Endothelial cell of umbilical vein (primary cell): ENCODE results near the gene LAMA4. TPM values are rescaled to one million over a fixed set of nuclear protein-coding genes. Genes with fewer than 3 reads are reported as not detected.

Experiments
- BruUV-seq: library from RNA; stranded (reverse); fragments of 400-500 nt; replicated peaks from 2 replicates; lab custom pipeline; 2021; lab: Mats Ljungman, UMichigan
- CTCF ChIA-PET: fragments of 300-600, 350-600 bp; sonication (Branson Sonifier 250); formaldehyde crosslinking; loops from one replicate; lab custom pipeline; 2021; ENCODE audit warnings: antibody characterized with exemption, inconsistent platforms; lab: Charles Lee
- POLR2A ChIA-PET: fragments of 300-600, 350-600 bp; sonication (Branson Sonifier 250); formaldehyde crosslinking; loops from one replicate; lab custom pipeline; 2021; ENCODE audit warnings: antibody characterized with exemption, inconsistent platforms; lab: Charles Lee
- DNase-seq: peaks from one replicate; pipeline ENCODE4 v3.0.0-alpha.2; 2011; ENCODE audit warnings: low read depth, low spot score
- FAIRE-seq: peaks from 2 replicates; lab custom pipeline; 2011; peaks lifted over from hg19 to GRCh38; lab: Jason Lieb, UNC
- H2AFZ ChIP-seq: 2 replicates; pipeline ENCODE4 v1.6.0; 2012; ENCODE audit warnings: low read depth, low read length, control low read depth, inconsistent platforms
- H3K27ac ChIP-seq: 2 replicates; pipeline ENCODE4 v1.5.1; 2011; ENCODE audit warnings: low read depth, mild to moderate bottlenecking, control low read depth, low read length, moderate library complexity; ENCODE audit not compliant: insufficient read depth
- H3K27me3 ChIP-seq, 2 experiments: 2 replicates each; pipeline versions ENCODE4 v1.6.0 to v1.6.1; 2011; ENCODE audit warnings: low read length in 2 of 2, mixed read lengths in 1 of 2; ENCODE audit not compliant: control insufficient read depth in 2 of 2, insufficient read depth in 2 of 2
- H3K36me3 ChIP-seq, 2 experiments: 2 replicates in 1 of 2; 3 replicates in 1 of 2; pipeline ENCODE4 v1.5.1; 2011; ENCODE audit warnings: low read length in 2 of 2, mild to moderate bottlenecking in 1 of 2, moderate library complexity in 1 of 2; ENCODE audit not compliant: control insufficient read depth in 2 of 2, insufficient read depth in 2 of 2; ENCODE audit errors: extremely low read depth in 1 of 2
- H3K4me1 ChIP-seq: 3 replicates; pipeline ENCODE4 v1.5.1; 2011; ENCODE audit warnings: mild to moderate bottlenecking, low read length; ENCODE audit not compliant: control insufficient read depth, insufficient read depth; ENCODE audit errors: extremely low read depth
- H3K4me2 ChIP-seq: 2 replicates; pipeline ENCODE4 v1.6.1; 2011; ENCODE audit warnings: low read length, control low read depth, mixed read lengths; ENCODE audit not compliant: insufficient read depth
- H3K4me3 ChIP-seq, 3 experiments: fragments of 200-600 bp in 1 of 3; sonication (generic), shearing (Covaris generic) in 1 of 3; replicated peaks in 1 of 3; 2 replicates each; pipeline ENCODE4 v1.5.1; 2011 to 2016; ENCODE audit warnings: control low read depth in 3 of 3, low read length in 3 of 3, mild to moderate bottlenecking in 2 of 3, inconsistent platforms in 1 of 3, low read depth in 1 of 3, moderate library complexity in 1 of 3; ENCODE audit not compliant: insufficient read depth in 1 of 3
- H3K79me2 ChIP-seq: 2 replicates; pipeline ENCODE4 v1.6.0; 2012; ENCODE audit warnings: low read length, inconsistent platforms; ENCODE audit not compliant: control insufficient read depth, insufficient read depth
- H3K9ac ChIP-seq: replicated peaks from 2 replicates; pipeline ENCODE3; 2011; ENCODE audit warnings: low read length, control low read depth; ENCODE audit not compliant: insufficient read depth; ENCODE audit errors: extremely low read depth
- H3K9me1 ChIP-seq: replicated peaks from 3 replicates; pipeline ENCODE4 v1.6.0; 2011; ENCODE audit warnings: mild to moderate bottlenecking, low read length; ENCODE audit not compliant: control insufficient read depth, insufficient read depth; ENCODE audit errors: extremely low read depth
- H3K9me3 ChIP-seq: replicated peaks from 2 replicates; pipeline ENCODE4 v1.5.1; 2012; ENCODE audit warnings: low read length, inconsistent platforms; ENCODE audit not compliant: control insufficient read depth, insufficient read depth
- H4K20me1 ChIP-seq: replicated peaks from 2 replicates; pipeline ENCODE3; 2011; ENCODE audit warnings: mild to moderate bottlenecking, low read length; ENCODE audit not compliant: control insufficient read depth, insufficient read depth; ENCODE audit errors: extremely low read depth
- FOS ChIP-seq: IDR thresholded peaks from 2 replicates; pipeline ENCODE4 v1.6.1; 2011; ENCODE audit warnings: mild to moderate bottlenecking, low read length, moderate library complexity, borderline replicate concordance; ENCODE audit not compliant: insufficient read depth
- GATA2 ChIP-seq: IDR thresholded peaks from 2 replicates; pipeline ENCODE4 v1.7.0; 2011; ENCODE audit warnings: low read depth, mild to moderate bottlenecking, moderate library complexity, mixed read lengths, low read length; ENCODE audit not compliant: insufficient read length, insufficient read depth
- JUN ChIP-seq: IDR thresholded peaks from 2 replicates; pipeline ENCODE4 v1.6.1; 2011; ENCODE audit warnings: borderline replicate concordance, low read depth; ENCODE audit not compliant: insufficient read length, insufficient read depth
- MYC ChIP-seq: IDR thresholded peaks from one replicate; pipeline ENCODE4 v1.6.1; 2011; ENCODE audit warnings: mild to moderate bottlenecking, low read depth, low read length
- POLR2A ChIP-seq: IDR thresholded peaks from 2 replicates; pipeline ENCODE4 v1.6.1; 2012; ENCODE audit warnings: low read depth, mild to moderate bottlenecking, control low read depth, low read length
- POLR2AphosphoS5 ChIP-seq: IDR thresholded peaks from 2 replicates; pipeline ENCODE4 v1.6.1; 2012; ENCODE audit warnings: low read depth, mild to moderate bottlenecking, control low read depth, low read length, moderate library complexity; ENCODE audit not compliant: insufficient read depth
- dilution Hi-C: fragments of 300-500 bp; cut with MboI; formaldehyde crosslinking; loops from one replicate; pipeline ENCODE4 v1.15.0; 2019; ENCODE audit warnings: low sequenced_read_pairs; ENCODE audit not compliant: extremely low pct_ligation_motif_present
- intact Hi-C: fragments of 100-400 bp; cut with micrococcal nuclease; formaldehyde crosslinking; loops from one replicate; pipeline ENCODE4 v1.10.0; 2022
- polyA plus RNA-seq, 4 experiments: library from polyadenylated mRNA; depleted of rRNA in 3 of 4; stranded (reverse) in 3 of 4; unstranded in 1 of 4; fragments of >200 nt; gene quantifications; 2 replicates each; pipeline versions ENCODE4 v1.2.1 to v1.2.3, GENCODE V29; 2011 to 2012; ENCODE audit warnings: missing spikeins in 1 of 4
- total RNA-seq: library from RNA; stranded (reverse); gene quantifications from 2 replicates; pipeline ENCODE4 v1.2.3, GENCODE V29; 2021
- TF ChIP-seq, protein P1 (sequence below), 2 donors: IDR thresholded peaks; 1 replicate in 1 of 2; 2 replicates in 1 of 2; pipeline ENCODE4 v1.5.1; 2011; ENCODE audit warnings: low read length in 2 of 2, mild to moderate bottlenecking in 2 of 2, moderate library complexity in 2 of 2, control low read depth in 1 of 2, inconsistent platforms in 1 of 2, low read depth in 1 of 2; ENCODE audit not compliant: insufficient read depth in 1 of 2; ENCODE audit errors: extremely low read depth in 1 of 2
- TF ChIP-seq, protein P2 (sequence below): IDR thresholded peaks from 2 replicates; pipeline ENCODE4 v1.6.1; 2011; ENCODE audit not compliant: insufficient read depth, insufficient read length

LAMA4 gene
- total and polyA plus RNA-seq, 2 donors (not counting 3 experiments of a cell fraction or from before 2014, with no cell fraction given): 384 to 629 TPM

DNA sequence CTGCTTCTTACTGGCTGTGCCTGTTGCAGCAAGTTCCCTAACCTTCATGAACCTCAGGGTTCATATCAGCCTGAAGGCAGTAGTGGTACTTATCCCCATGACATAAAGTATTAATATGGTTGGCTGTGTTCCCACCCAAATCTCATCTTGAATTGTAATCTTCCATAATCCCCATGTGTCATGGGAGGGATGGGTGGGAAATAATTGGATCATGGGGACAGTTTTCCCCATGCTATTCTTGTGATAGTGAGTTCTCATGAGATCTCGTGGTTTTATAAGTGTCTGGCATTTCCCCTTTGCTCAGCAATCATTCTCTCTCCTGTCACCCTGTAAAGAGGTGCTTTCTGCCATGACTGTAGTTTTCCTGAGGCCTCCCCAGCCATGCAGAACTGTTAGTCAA lies 105.1 kb downstream of the LAMA4 start:
- Histone ChIP-seq H3K9ac (no peak overlapping the region), H3K79me2 (no peaks in the 10 kb centered on the region), H3K9me3 (no peaks in the 10 kb centered on the region), H2AFZ (no peak overlapping the region), H3K27me3 (no peaks in the 10 kb centered on the region), H3K4me2 (no peak overlapping the region), H3K9me1 (no peaks in the 10 kb centered on the region), H3K4me1 (peaks cover 3% of the 10 kb centered on the region), H4K20me1 (no peaks in the 10 kb centered on the region), H3K36me3 (peaks cover 34 to 61% of the 10 kb centered on the region in 2 experiments), H3K4me3 (no peak overlapping the region), H3K27ac (no peak overlapping the region)
- intact Hi-C loops (no loop called here), dilution Hi-C loops (no loop called here)
- no TSS peak for BruUV-seq
- TF ChIP-seq, protein P1, sequence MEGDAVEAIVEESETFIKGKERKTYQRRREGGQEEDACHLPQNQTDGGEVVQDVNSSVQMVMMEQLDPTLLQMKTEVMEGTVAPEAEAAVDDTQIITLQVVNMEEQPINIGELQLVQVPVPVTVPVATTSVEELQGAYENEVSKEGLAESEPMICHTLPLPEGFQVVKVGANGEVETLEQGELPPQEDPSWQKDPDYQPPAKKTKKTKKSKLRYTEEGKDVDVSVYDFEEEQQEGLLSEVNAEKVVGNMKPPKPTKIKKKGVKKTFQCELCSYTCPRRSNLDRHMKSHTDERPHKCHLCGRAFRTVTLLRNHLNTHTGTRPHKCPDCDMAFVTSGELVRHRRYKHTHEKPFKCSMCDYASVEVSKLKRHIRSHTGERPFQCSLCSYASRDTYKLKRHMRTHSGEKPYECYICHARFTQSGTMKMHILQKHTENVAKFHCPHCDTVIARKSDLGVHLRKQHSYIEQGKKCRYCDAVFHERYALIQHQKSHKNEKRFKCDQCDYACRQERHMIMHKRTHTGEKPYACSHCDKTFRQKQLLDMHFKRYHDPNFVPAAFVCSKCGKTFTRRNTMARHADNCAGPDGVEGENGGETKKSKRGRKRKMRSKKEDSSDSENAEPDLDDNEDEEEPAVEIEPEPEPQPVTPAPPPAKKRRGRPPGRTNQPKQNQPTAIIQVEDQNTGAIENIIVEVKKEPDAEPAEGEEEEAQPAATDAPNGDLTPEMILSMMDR (IDR thresholded peaks at IDR 0.05; ENCODE audit: extremely low read depth in 1 of 2, insufficient read depth in 1 of 2, low read depth in 1 of 2, low read length in 2 of 2): no peak
- TF ChIP-seq MYC: no peak
- TF ChIP-seq, protein P2, sequence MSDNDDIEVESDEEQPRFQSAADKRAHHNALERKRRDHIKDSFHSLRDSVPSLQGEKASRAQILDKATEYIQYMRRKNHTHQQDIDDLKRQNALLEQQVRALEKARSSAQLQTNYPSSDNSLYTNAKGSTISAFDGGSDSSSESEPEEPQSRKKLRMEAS: no peak
- TF ChIP-seq POLR2A: no peak
- no peak for TF ChIP-seq POLR2AphosphoS5
- TF ChIP-seq FOS: no peak
- no peak for TF ChIP-seq JUN
- TF ChIP-seq GATA2: no peak
- POLR2A ChIA-PET: no interaction called here
- DNase-seq: no peak
- FAIRE-seq: no peak
- CTCF ChIA-PET: no interaction called here
